Mucosa of rectum (tissue), 2 donors: Measurements from ENCODE around the gene SOCS1.
"Not testable (repeated sequence)": the region's sequence is repeated elsewhere in the genome, so short reads cannot be mapped to it uniquely, and the experiment has no call there.

Source experiments
- H3K27ac ChIP-seq, 2 donors: one replicate each; pipeline ENCODE4 v1.7.0; 2013; ENCODE audit warnings: inconsistent platforms in 2 of 2, low read depth in 2 of 2, low read length in 2 of 2
- H3K27me3 ChIP-seq, 2 donors: one replicate each; pipeline ENCODE4 v1.7.0; 2013; ENCODE audit warnings: low read length in 2 of 2; ENCODE audit not compliant: control insufficient read depth in 2 of 2, insufficient read depth in 2 of 2
- H3K36me3 ChIP-seq, 2 donors: one replicate each; pipeline ENCODE4 v1.7.0; 2013; ENCODE audit warnings: low read length in 2 of 2; ENCODE audit not compliant: control insufficient read depth in 2 of 2, insufficient read depth in 2 of 2
- H3K4me1 ChIP-seq, 2 donors: one replicate each; pipeline ENCODE4 v1.7.0; 2013; ENCODE audit warnings: low read length in 2 of 2, mild to moderate bottlenecking in 1 of 2; ENCODE audit not compliant: control insufficient read depth in 2 of 2, insufficient read depth in 2 of 2
- H3K4me3 ChIP-seq, 2 donors: one replicate each; pipeline ENCODE4 v1.7.0; 2013; ENCODE audit warnings: low read length in 2 of 2
- H3K9ac ChIP-seq, 2 donors: one replicate each; pipeline ENCODE4 v1.7.0; 2013; ENCODE audit warnings: low read length in 2 of 2, low read depth in 1 of 2, mild to moderate bottlenecking in 1 of 2
- H3K9me3 ChIP-seq, 2 donors: one replicate each; pipeline ENCODE4 v1.7.0; 2013; ENCODE audit warnings: low read length in 2 of 2; ENCODE audit not compliant: control insufficient read depth in 2 of 2
- donor health status: healthy.
- donor health status: Normal muscosa, but diverticular disease.

The SOCS1 gene

GRCh38 chr16:11255737-11256660 lies at the start of gene SOCS1:
TSS of gene SOCS1 (minus strand) at chr16:11256204. CDS start at chr16:11255478, 726 bp downstream.
- H3K9me3 ChIP-seq = no peaks in the 10 kb centered on the region
- H3K36me3 ChIP-seq = peaks cover 0 to 1% of the 10 kb centered on the region in 2 donors
- H3K27me3 ChIP-seq = no peaks in the 10 kb centered on the region
- peaks cover 31 to 35% of the 10 kb centered on the region in 2 donors for H3K4me1 ChIP-seq
- H3K9ac ChIP-seq = peak within 1 kb of the TSS; percentile 88 to 93
- peak within 1 kb of the TSS; percentile 98 for H3K27ac ChIP-seq
- H3K4me3 ChIP-seq = peak within 1 kb of the TSS; percentile 81 to 97

GRCh38 chr16:11303405-11304138 lies 47.6 kb upstream of the SOCS1 start:
- Histone ChIP-seq H3K9ac (no peak overlapping the region), H3K4me3 (no peak overlapping the region), H3K27me3 (no peaks in the 10 kb centered on the region), H3K9me3 (no peaks in the 10 kb centered on the region), H3K36me3 (no peaks in the 10 kb centered on the region), H3K4me1 (peaks cover 0 to 7% of the 10 kb centered on the region in 2 donors), H3K27ac (no peak overlapping the region)

GRCh38 chr16:11302977-11303376 lies 47.0 kb upstream of the SOCS1 start:
- H3K4me3 ChIP-seq = no peak overlapping the region
- H3K27me3 ChIP-seq = no peaks in the 10 kb centered on the region
- no peak overlapping the region for H3K9ac ChIP-seq
- no peak overlapping the region for H3K27ac ChIP-seq
- peaks cover 0 to 4% of the 10 kb centered on the region in 2 donors for H3K4me1 ChIP-seq
- no peaks in the 10 kb centered on the region for H3K36me3 ChIP-seq
- H3K9me3 ChIP-seq = no peaks in the 10 kb centered on the region

GRCh38 chr16:11301645-11302501 lies 45.9 kb upstream of the SOCS1 start:
- H3K36me3 ChIP-seq = no peaks in the 10 kb centered on the region
- H3K9ac ChIP-seq = no peak overlapping the region
- H3K4me1 ChIP-seq = peaks cover 9 to 10% of the 10 kb centered on the region in 2 donors
- no peaks in the 10 kb centered on the region for H3K9me3 ChIP-seq
- no peak overlapping the region for H3K27ac ChIP-seq
- H3K4me3 ChIP-seq = no peak overlapping the region
- H3K27me3 ChIP-seq = no peaks in the 10 kb centered on the region

- no peaks in the 10 kb centered on the region for H3K9me3 ChIP-seq
- H3K36me3 ChIP-seq = no peaks in the 10 kb centered on the region
- H3K4me3 ChIP-seq = no peak overlapping the region
- H3K4me1 ChIP-seq = peaks cover 12 to 14% of the 10 kb centered on the region in 2 donors
- no peak overlapping the region for H3K9ac ChIP-seq
- no peaks in the 10 kb centered on the region for H3K27me3 ChIP-seq
- H3K27ac ChIP-seq = no peak overlapping the region
These were observed 44.5 kb upstream of the SOCS1 start for GRCh38 chr16:11300560-11300892.

GRCh38 chr16:11299865-11300559 lies 44.0 kb upstream of the SOCS1 start:
- no peaks in the 10 kb centered on the region for H3K36me3 ChIP-seq
- H3K27ac ChIP-seq = no peak overlapping the region
- no peaks in the 10 kb centered on the region for H3K27me3 ChIP-seq
- no peaks in the 10 kb centered on the region for H3K9me3 ChIP-seq
- H3K4me1 ChIP-seq = peaks cover 12 to 14% of the 10 kb centered on the region in 2 donors
- no peak overlapping the region for H3K4me3 ChIP-seq
- H3K9ac ChIP-seq = no peak overlapping the region

- H3K9ac ChIP-seq, H3K36me3 ChIP-seq, H3K27me3 ChIP-seq, H3K27ac ChIP-seq, H3K4me3 ChIP-seq, H3K9me3 ChIP-seq: not testable (repeated sequence)
- peaks cover 12 to 14% of the 10 kb centered on the region in 2 donors for H3K4me1 ChIP-seq
These were observed 43.0 kb upstream of the SOCS1 start for GRCh38 chr16:11298950-11299547.

GRCh38 chr16:11298143-11298900 lies 42.3 kb upstream of the SOCS1 start:
- no peaks in the 10 kb centered on the region for H3K9me3 ChIP-seq
- no peak overlapping the region for H3K4me3 ChIP-seq
- H3K9ac ChIP-seq = no peak overlapping the region
- H3K36me3 ChIP-seq = no peaks in the 10 kb centered on the region
- peaks cover 12 to 14% of the 10 kb centered on the region in 2 donors for H3K4me1 ChIP-seq
- H3K27me3 ChIP-seq = no peaks in the 10 kb centered on the region
- no peak overlapping the region for H3K27ac ChIP-seq
